HG03095 (cell line): ENCODE measurements around the gene AFAP1L1.
"Not testable (repeated sequence)": the region's sequence is repeated elsewhere in the genome, so short reads cannot be mapped to it uniquely, and the experiment has no call there.

Experiments used
- ATAC-seq: cut with Tn5 transposase; IDR thresholded peaks from one replicate; pipeline ENCODE4 v1.9.1; 2021; ENCODE audit warnings: moderate library complexity; ENCODE audit not compliant: unreplicated experiment

The AFAP1L1 gene

GRCh38 chr5:149386166-149386565 is 114.5 kb downstream of the AFAP1L1 start:
- ATAC-seq = no peak

GRCh38 chr5:149387081-149387631 is 115.5 kb downstream of the AFAP1L1 start:
- ATAC-seq = no peak

GRCh38 chr5:149387982-149388381 is 116.3 kb downstream of the AFAP1L1 start:
- no peak for ATAC-seq

- no peak for ATAC-seq
Measured at GRCh38 chr5:149388498-149389190, 117.0 kb downstream of the AFAP1L1 start.

- no peak for ATAC-seq
Measured at GRCh38 chr5:149389552-149390495, 118.2 kb downstream of the AFAP1L1 start.

GRCh38 chr5:149391076-149391475 is 119.4 kb downstream of the AFAP1L1 start:
- ATAC-seq = not testable (repeated sequence)
